CD14-positive monocyte (primary cell): ENCODE data around the gene KIF16B. TPM values are rescaled to one million over a fixed set of nuclear protein-coding genes. Genes with fewer than 3 reads are reported as not detected.

ENCODE experiments used
- DNase-seq, 3 donors: peaks; one replicate each; pipeline ENCODE4 v3.0.0-alpha.2; 2011 to 2022
- H2AFZ ChIP-seq: 2 replicates; pipeline ENCODE4 v1.6.0; 2012; ENCODE audit warnings: mild to moderate bottlenecking, low read depth, low read length, inconsistent platforms; ENCODE audit not compliant: insufficient read depth, poor library complexity, severe bottlenecking
- H3K27ac ChIP-seq, 2 donors: 1 replicate in 1 of 2; 2 replicates in 1 of 2; pipeline ENCODE4 v1.5.1; 2012 to 2013; ENCODE audit warnings: low read length in 2 of 2, control low read depth in 1 of 2, inconsistent platforms in 1 of 2, low read depth in 1 of 2, mild to moderate bottlenecking in 1 of 2
- H3K27me3 ChIP-seq, 2 donors: one replicate each; pipeline versions ENCODE4 v1.6.0 to v1.6.1; 2011 to 2013; ENCODE audit warnings: low read length in 2 of 2; ENCODE audit not compliant: control insufficient read depth in 2 of 2, insufficient read depth in 2 of 2
- H3K36me3 ChIP-seq, 2 donors: replicated peaks in 1 of 2; 1 replicate in 1 of 2; 2 replicates in 1 of 2; pipeline versions ENCODE4 v1.5.1 to v1.6.1; 2012 to 2013; ENCODE audit warnings: low read length in 2 of 2, control low read depth in 1 of 2, inconsistent platforms in 1 of 2, mild to moderate bottlenecking in 1 of 2; ENCODE audit not compliant: insufficient read depth in 2 of 2, control insufficient read depth in 1 of 2
- H3K4me1 ChIP-seq, 2 donors: 1 replicate in 1 of 2; 2 replicates in 1 of 2; pipeline versions ENCODE4 v1.5.1 to v1.6.1; 2012 to 2013; ENCODE audit warnings: low read length in 2 of 2, control low read depth in 1 of 2, inconsistent platforms in 1 of 2, mild to moderate bottlenecking in 1 of 2, moderate library complexity in 1 of 2; ENCODE audit not compliant: insufficient read depth in 2 of 2, control insufficient read depth in 1 of 2
- H3K4me2 ChIP-seq: replicated peaks from 2 replicates; pipeline ENCODE3; 2012; ENCODE audit warnings: low read length, moderate library complexity, mild to moderate bottlenecking; ENCODE audit not compliant: poor library complexity, severe bottlenecking; ENCODE audit errors: extremely low read depth
- H3K4me3 ChIP-seq, 3 experiments: fragments of 200-600 bp in 1 of 3; sonication (generic) in 1 of 3; replicated peaks in 1 of 3; 1 replicate in 2 of 3; 2 replicates in 1 of 3; pipeline ENCODE4 v1.5.1; 2011 to 2013; ENCODE audit warnings: low read length in 3 of 3, mild to moderate bottlenecking in 3 of 3, control low read depth in 2 of 3, low read depth in 2 of 3, inconsistent platforms in 1 of 3, moderate library complexity in 1 of 3
- H3K79me2 ChIP-seq: 2 replicates; pipeline ENCODE4 v1.6.0; 2012; ENCODE audit warnings: mild to moderate bottlenecking, control low read depth, inconsistent platforms, low read length, moderate library complexity; ENCODE audit not compliant: insufficient read depth
- H3K9ac ChIP-seq: 2 replicates; pipeline ENCODE4 v1.6.0; 2017; ENCODE audit warnings: low read length, mild to moderate bottlenecking; ENCODE audit not compliant: insufficient read depth, poor library complexity, severe bottlenecking
- H3K9me3 ChIP-seq, 2 donors: replicated peaks in 1 of 2; 1 replicate in 1 of 2; 2 replicates in 1 of 2; pipeline versions ENCODE4 v1.5.1 to v1.6.1; 2012 to 2013; ENCODE audit warnings: low read length in 2 of 2, control low read depth in 1 of 2; ENCODE audit not compliant: control insufficient read depth in 1 of 2, insufficient read depth in 1 of 2
- H4K20me1 ChIP-seq: 2 replicates; pipeline ENCODE4 v1.6.0; 2012; ENCODE audit warnings: mild to moderate bottlenecking, low read length, control low read depth, moderate library complexity; ENCODE audit not compliant: insufficient read depth
- H3K27ac Mint-ChIP-seq, 7 donors: one replicate each; pipeline ENCODE4 v1.8.0; 2020; ENCODE audit warnings: mild to moderate bottlenecking in 7 of 7, mixed read lengths in 7 of 7, moderate library complexity in 6 of 7, inconsistent platforms in 2 of 7
- H3K27me3 Mint-ChIP-seq, 3 donors: one replicate each; pipeline ENCODE4 v1.8.0; 2021 to 2022; ENCODE audit warnings: low read depth in 3 of 3, mild to moderate bottlenecking in 3 of 3, mixed read lengths in 3 of 3, moderate library complexity in 3 of 3, inconsistent platforms in 1 of 3
- H3K36me3 Mint-ChIP-seq, 2 donors: one replicate each; pipeline ENCODE4 v1.8.0; 2020; ENCODE audit warnings: mixed read lengths in 2 of 2, inconsistent platforms in 1 of 2, mild to moderate bottlenecking in 1 of 2
- H3K4me1 Mint-ChIP-seq: one replicate; pipeline ENCODE4 v1.8.0; 2020; ENCODE audit warnings: mild to moderate bottlenecking, mixed read lengths
- H3K4me3 Mint-ChIP-seq, 2 donors: one replicate each; pipeline ENCODE4 v1.8.0; 2020; ENCODE audit warnings: mild to moderate bottlenecking in 2 of 2, mixed read lengths in 2 of 2, moderate library complexity in 1 of 2
- H3K9me3 Mint-ChIP-seq, 7 donors: one replicate each; pipeline ENCODE4 v1.8.0; 2020 to 2022; ENCODE audit warnings: mixed read lengths in 7 of 7, mild to moderate bottlenecking in 6 of 7, moderate library complexity in 6 of 7, inconsistent platforms in 2 of 7
- WGBS: methylation state at CpG from one replicate; pipeline ENCODE4 v1.1.5; 2013; ENCODE audit warnings: missing lambda C conversion rate; ENCODE audit not compliant: insufficient coverage; 5-methylcytosine and 5-hydroxymethylcytosine counted together
- intact Hi-C, 2 donors: fragments of 100-400 bp; cut with micrococcal nuclease; formaldehyde crosslinking; loops; one replicate each; pipeline versions ENCODE4 v1.15.0 to v1.15.1; 2023
- polyA minus RNA-seq: library from RNA; depleted of rRNA, polyadenylated mRNA; stranded (reverse); fragments of >200 nt; gene quantifications from 2 replicates; pipeline ENCODE4 v1.2.3, GENCODE V29; 2012
- polyA plus RNA-seq, 3 donors: library from polyadenylated mRNA; depleted of rRNA in 1 of 3; unstranded in 2 of 3; stranded (reverse) in 1 of 3; fragments of 300-500 nt in 2 of 3; fragments of >200 nt in 1 of 3; fragmentation: Illumina TruSeq in 2 of 3; gene quantifications; 1 replicate in 2 of 3; 2 replicates in 1 of 3; pipeline ENCODE4 v1.2.3, GENCODE V29; 2012 to 2021
- total RNA-seq, 12 experiments: library from RNA in 1 of 12; stranded (reverse) in 1 of 12; fragments of 120-200 nt in 1 of 12; gene quantifications; one replicate each; pipeline ENCODE4 v1.2.4 and lab custom pipeline; 2013 to 2026; ENCODE audit warnings: mixed read lengths in 6 of 12, inconsistent platforms in 1 of 12
- TF ChIP-seq, protein P1 (sequence below): fragments of 200-600 bp; IDR thresholded peaks from one replicate; pipeline ENCODE4 v1.8.0; 2022; ENCODE audit warnings: antibody characterized with exemption, mild to moderate bottlenecking

The KIF16B gene, protein sequence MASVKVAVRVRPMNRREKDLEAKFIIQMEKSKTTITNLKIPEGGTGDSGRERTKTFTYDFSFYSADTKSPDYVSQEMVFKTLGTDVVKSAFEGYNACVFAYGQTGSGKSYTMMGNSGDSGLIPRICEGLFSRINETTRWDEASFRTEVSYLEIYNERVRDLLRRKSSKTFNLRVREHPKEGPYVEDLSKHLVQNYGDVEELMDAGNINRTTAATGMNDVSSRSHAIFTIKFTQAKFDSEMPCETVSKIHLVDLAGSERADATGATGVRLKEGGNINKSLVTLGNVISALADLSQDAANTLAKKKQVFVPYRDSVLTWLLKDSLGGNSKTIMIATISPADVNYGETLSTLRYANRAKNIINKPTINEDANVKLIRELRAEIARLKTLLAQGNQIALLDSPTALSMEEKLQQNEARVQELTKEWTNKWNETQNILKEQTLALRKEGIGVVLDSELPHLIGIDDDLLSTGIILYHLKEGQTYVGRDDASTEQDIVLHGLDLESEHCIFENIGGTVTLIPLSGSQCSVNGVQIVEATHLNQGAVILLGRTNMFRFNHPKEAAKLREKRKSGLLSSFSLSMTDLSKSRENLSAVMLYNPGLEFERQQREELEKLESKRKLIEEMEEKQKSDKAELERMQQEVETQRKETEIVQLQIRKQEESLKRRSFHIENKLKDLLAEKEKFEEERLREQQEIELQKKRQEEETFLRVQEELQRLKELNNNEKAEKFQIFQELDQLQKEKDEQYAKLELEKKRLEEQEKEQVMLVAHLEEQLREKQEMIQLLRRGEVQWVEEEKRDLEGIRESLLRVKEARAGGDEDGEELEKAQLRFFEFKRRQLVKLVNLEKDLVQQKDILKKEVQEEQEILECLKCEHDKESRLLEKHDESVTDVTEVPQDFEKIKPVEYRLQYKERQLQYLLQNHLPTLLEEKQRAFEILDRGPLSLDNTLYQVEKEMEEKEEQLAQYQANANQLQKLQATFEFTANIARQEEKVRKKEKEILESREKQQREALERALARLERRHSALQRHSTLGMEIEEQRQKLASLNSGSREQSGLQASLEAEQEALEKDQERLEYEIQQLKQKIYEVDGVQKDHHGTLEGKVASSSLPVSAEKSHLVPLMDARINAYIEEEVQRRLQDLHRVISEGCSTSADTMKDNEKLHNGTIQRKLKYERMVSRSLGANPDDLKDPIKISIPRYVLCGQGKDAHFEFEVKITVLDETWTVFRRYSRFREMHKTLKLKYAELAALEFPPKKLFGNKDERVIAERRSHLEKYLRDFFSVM (N-terminal part only)
- total RNA-seq (2013), result 6.4 TPM
- polyA plus RNA-seq (1 to 10 TPM in 2 of 3 donors, under 1 TPM in 1; 0.89 to 2.9 (median 2.8) TPM), polyA minus RNA-seq (2.9 and 3.8 TPM in 2 replicates), total RNA-seq (lab: John Stamatoyannopoulos, UW) (1.2 to 17.4 (median 12.0) reads per million in 11 experiments)

DNA sequence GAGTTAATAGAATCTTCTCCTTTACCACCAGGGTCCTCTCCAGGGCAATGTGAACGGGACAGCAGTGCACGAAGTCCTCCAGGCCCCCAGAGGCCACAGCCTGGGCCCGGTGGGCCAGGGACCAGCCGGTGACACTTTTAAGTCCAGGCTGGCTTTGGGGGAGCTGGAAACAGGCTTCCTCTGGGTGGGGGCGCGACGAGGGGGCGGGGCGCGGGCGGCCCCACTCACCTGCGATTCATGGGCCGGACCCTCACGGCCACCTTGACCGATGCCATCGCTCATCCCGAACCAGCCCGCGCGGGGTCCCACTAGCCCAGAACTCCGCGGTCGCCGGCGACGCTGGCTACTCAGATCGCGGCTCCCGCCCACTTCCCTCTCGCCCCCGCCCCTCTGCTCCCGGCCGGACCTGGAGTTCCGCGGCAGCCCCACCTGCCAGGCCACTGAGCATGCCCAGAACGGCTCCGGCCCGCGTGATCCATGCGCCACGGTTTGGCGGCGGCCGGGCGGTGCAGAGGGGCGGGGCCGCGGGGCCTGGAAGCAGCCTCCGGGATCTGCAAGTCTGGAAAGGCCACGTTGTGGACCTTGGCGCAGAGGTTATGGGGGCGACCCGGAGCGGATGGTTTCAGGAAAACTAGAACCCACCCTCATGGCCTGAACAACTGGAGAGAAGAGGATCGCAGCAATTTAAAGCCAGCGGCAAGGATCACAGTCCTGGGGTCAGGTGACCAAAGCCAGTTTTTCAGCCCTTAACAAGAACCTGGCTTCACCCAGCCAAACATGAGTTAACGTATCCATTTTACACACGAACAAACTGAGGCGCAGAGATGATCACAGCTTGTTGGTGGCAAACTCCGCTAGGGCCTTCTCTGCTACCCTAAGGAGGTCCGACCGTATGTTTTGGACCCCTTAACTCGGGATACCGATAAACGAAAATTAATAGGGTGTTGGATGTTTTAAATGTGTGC is at the start of gene KIF16B:
KIF16B (minus strand) TSS at position 448 of the 965 bp plus-strand sequence; CDS start at position 275, 173 bp downstream.
- DNase-seq, result peak; percentile 68 to 79 (median 70)
- no peaks in the 10 kb centered on the region for H3K36me3 ChIP-seq
- intact Hi-C loops, result no loop called here
- WGBS, result under 1% methylated on average over 56 of the region's 65 CpGs
- TF ChIP-seq, protein P1, sequence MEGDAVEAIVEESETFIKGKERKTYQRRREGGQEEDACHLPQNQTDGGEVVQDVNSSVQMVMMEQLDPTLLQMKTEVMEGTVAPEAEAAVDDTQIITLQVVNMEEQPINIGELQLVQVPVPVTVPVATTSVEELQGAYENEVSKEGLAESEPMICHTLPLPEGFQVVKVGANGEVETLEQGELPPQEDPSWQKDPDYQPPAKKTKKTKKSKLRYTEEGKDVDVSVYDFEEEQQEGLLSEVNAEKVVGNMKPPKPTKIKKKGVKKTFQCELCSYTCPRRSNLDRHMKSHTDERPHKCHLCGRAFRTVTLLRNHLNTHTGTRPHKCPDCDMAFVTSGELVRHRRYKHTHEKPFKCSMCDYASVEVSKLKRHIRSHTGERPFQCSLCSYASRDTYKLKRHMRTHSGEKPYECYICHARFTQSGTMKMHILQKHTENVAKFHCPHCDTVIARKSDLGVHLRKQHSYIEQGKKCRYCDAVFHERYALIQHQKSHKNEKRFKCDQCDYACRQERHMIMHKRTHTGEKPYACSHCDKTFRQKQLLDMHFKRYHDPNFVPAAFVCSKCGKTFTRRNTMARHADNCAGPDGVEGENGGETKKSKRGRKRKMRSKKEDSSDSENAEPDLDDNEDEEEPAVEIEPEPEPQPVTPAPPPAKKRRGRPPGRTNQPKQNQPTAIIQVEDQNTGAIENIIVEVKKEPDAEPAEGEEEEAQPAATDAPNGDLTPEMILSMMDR, result no peak
- H3K4me3 ChIP-seq, result peak within 1 kb of the TSS; percentile 57 to 91 (median 72)
- H3K27me3 Mint-ChIP-seq, result peaks cover 0 to 4% (median 0%) of the 10 kb centered on the region in 3 donors
- H3K27me3 ChIP-seq, result no peaks in the 10 kb centered on the region
- H3K9me3 ChIP-seq, result no peaks in the 10 kb centered on the region
- H3K4me3 Mint-ChIP-seq, result peak within 1 kb of the TSS; percentile 88 to 98
- H3K9me3 Mint-ChIP-seq, result peaks cover 0 to 3% (median 0%) of the 10 kb centered on the region in 7 donors
- H3K4me1 Mint-ChIP-seq, result peaks cover 39% of the 10 kb centered on the region
- peak within 1 kb of the TSS; percentile 66 for H3K9ac ChIP-seq
- peak within 1 kb of the TSS; percentile 97 for H3K4me2 ChIP-seq
- H3K27ac ChIP-seq, result peak within 1 kb of the TSS in 1 of 2 donors; percentile 77
- H3K36me3 Mint-ChIP-seq, result no peaks in the 10 kb centered on the region
- no peaks in the 10 kb centered on the region for H4K20me1 ChIP-seq
- H3K4me1 ChIP-seq, result peaks cover 24 to 31% of the 10 kb centered on the region in 2 donors
- no peaks in the 10 kb centered on the region for H3K79me2 ChIP-seq
- H2AFZ ChIP-seq, result peak within 1 kb of the TSS; percentile 97
- peak within 1 kb of the TSS; percentile 25 to 93 (median 84) for H3K27ac Mint-ChIP-seq
